ENCODE data around the gene MAPK14.

Gene MAPK14

GRCh38 chr6:36038120-36038876, 10.7 kb downstream of the MAPK14 start:
- no peak for DNase-seq (ENCODE audit: low read depth)

- DNase-seq (ENCODE audit: low read depth), result no peak
Measured at GRCh38 chr6:36039112-36039511, 11.5 kb downstream of the MAPK14 start.

DNA sequence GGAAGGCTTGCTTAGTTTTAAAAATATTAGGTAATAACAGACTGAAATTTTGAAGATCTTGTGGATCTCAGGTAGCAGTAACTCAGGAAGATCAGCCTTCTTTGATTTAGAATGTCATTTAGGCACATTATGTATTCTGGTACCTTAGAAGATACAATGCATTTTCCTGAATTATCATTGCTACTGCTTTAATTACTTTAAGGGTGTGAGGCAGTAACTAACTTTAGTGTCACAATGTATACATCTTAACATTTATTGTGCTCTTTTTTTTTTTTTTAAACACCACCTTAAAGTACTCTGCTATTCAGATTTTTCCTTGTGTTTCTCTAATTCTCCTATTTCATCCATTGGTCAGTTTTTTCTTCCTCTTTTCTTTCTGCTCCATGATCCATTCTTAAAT, 13.3 kb downstream of the MAPK14 start:
- no peak for DNase-seq (ENCODE audit: low read depth)

DNA sequence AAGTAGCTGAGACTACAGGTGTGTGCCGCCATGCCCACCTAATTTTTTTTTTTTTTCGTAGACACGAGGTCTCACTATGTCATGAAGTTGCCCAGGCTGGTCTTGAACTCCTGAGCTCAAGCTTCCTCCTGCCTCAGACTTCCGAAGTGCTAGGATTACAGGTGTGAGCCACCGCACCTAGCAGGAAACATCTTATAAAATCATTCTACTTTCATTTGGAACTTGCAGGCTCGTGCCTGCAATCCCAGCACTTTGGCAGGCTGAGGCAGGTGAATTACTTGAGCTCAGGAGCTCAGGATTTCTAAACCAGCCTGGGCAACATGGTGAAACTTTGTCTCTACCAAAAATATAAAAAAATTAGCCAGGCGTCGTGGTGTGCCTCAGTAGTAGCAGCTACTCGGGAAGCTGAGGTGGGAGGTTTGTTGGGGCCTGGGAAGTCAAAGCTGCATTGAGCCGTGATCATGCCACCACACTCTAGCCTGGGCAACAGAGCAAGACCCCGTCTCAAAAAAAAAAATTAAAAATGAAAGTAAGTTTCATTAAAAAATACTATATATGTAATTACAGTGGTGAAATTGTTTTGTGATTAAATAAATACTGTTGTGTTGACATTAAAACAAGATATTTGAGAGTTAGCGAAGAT, 15.1 kb downstream of the MAPK14 start:
- no peak for DNase-seq (ENCODE audit: low read depth)

DNA sequence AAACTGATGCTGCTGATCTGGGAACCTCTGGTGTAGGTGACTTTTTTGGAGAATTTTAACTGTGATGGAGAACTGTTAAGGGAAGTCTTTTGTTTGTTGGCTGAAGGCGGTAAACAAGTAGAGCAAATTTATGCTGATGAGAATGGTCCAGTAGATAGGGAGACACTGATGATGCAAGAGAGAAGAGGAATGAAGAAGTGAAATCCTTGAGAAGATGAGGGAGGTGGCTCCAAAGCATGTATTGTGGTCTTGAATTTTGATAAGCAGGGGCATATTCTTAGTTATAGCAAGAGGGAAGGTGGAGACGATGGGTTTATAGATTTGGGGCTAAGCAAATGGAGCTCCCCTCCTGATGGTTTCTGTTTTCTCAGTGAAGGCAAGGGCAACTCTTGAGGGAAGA, 22.0 kb downstream of the MAPK14 start:
- DNase-seq (ENCODE audit: low read depth), result no peak

- DNase-seq (ENCODE audit: low read depth), result no peak
Measured at GRCh38 chr6:36050305-36050704, 22.7 kb downstream of the MAPK14 start.

- no peak for DNase-seq (ENCODE audit: low read depth)
Measured at GRCh38 chr6:36050947-36051710, 23.5 kb downstream of the MAPK14 start.

- DNase-seq (ENCODE audit: low read depth), result no peak
Measured at GRCh38 chr6:36052097-36052496, 24.5 kb downstream of the MAPK14 start.

DNA sequence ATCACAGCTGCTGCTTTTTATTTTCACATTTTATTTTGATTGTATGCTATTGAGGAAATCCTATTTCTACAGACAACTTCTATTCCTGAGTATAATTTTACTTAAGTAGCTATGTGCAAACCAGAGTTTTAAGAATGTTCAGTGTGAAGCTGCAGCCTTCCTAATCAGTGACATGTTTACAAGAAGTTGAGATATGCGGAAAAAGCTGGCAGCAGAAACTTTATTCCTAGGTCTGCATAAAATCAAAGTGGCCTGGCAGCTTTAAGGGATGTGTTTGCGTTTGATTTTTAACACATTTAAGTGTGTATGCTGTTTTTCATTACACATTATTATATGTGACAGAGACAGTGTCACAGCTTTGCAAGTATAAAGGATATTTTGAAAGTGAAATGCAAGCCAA, 26.3 kb downstream of the MAPK14 start:
- DNase-seq (ENCODE audit: low read depth), result no peak

DNA sequence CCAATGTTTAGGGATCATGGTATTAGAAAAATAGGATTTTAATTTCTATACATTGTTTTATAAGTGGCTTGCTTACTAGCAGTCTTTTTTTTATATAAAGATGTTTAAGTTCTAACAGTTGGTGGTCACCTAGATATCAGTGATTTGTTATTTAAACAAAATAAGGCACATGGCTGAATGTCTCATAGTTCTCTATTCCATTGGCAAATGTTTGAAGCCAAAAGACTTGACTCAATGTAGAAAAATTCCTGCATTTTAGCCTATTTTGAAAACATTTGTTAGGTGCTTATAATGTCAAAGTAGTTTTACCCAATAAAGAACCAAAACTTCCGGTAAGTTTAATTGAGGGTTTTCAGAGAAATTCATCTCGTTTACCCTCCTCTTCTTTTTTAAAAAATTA, 26.8 kb downstream of the MAPK14 start:
- no peak for DNase-seq (ENCODE audit: low read depth)

- DNase-seq (ENCODE audit: low read depth), result no peak
Measured at GRCh38 chr6:36054956-36055355, 27.3 kb downstream of the MAPK14 start.

DNA sequence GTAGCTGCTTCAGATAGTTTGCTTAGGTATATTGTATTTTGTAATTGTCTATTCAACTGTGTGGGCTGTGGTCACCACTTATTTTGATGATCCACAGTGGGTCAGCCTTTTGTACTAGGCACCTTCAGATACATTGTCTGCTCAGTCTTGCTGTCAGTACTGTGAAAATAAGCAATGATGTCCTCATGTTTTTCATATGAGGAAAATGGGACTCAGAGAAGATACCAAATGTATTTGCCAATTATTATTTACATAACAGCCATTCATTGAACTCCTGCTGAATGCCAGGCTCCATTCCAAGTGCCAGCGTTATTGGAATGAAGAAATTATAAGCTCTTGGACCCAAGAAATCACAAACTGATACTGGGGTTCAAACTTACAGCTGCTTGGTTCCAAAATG, 28.6 kb downstream of the MAPK14 start:
- DNase-seq (ENCODE audit: low read depth), result no peak

DNA sequence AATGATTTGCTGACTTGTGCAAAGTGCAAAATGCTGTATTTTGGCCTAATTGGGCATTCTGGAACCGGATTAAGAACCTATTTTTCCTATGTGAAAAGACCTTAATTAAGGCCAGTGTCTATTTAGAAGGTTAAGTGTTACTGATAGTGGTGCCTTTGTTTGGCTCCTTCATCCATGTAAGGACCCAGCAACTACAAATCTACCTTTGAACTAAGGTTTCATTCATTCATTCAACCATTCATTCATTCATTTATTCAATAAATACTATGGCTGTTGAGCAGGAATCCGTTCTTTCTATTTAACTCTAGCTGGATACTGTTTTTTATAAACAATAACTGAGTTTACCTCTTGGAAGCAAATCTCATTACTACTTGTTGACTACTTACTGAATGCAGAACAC, 33.6 kb downstream of the MAPK14 start:
- no peak for DNase-seq (ENCODE audit: low read depth)

DNA sequence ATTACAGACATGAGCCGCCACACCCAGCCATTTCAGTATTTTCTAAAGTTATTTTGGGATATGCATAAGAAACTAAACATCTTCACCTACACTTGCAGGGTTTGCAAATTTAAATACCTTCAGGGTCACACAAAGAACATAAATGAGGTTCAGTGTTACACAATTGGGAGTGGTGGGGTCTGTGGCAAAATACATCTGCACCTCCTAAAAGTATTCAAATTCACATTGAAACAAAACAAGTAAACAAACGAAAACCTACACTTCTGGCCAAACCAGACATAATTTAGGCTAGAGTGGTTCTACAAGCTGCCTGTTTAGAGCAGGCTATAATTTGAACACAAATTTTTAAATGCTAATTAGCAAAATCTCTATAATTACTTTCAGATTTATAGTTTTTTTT, 34.6 kb downstream of the MAPK14 start:
- no peak for DNase-seq (ENCODE audit: low read depth)

GRCh38 chr6:36063318-36064060, 35.9 kb downstream of the MAPK14 start:
- DNase-seq (ENCODE audit: low read depth), result no peak

GRCh38 chr6:36064770-36065396, 37.3 kb downstream of the MAPK14 start:
- no peak for DNase-seq (ENCODE audit: low read depth)

DNA sequence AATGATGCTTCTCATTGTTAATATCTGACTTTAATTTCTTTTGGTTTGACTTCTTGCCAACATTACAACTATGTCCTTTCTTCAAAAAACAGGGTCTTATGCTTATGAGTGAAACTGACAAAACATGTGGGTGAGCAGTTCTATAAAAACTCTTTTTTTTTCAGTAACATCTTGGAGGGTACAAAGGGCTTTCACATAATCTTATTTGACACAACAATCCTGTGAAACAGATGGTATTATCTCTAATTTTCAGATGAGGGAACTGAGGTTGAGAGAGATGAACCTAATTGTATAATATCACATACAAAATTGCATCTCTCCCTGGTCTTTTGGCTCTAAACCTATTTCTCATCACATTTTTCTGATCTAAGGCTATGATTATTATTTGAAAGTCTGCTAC, 38.3 kb downstream of the MAPK14 start:
- no peak for DNase-seq (ENCODE audit: low read depth)

- DNase-seq (ENCODE audit: low read depth), result no peak
Measured at GRCh38 chr6:36066817-36067216, 39.2 kb downstream of the MAPK14 start.

- DNase-seq (ENCODE audit: low read depth), result no peak
Measured at GRCh38 chr6:36067374-36068011, 39.9 kb downstream of the MAPK14 start.

DNA sequence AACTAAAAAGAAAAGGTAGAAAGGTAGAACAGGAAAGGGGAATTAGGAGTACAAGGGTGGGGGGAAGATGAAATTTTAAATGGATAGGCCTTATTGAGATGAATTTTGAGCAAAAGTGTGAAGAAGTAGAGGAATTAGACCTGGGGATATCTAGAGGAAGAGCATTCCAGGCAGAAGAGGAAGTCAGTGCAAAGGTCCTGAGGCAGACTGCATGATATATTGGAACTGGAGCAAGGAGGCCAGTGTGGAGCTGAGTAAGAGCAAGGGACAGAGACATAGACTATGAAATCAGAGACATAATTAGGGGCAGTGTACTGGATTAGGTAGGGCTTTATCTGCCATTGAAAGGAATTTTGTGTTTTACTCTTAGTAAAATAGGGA, 40.4 kb downstream of the MAPK14 start:
- no peak for DNase-seq (ENCODE audit: low read depth)

GRCh38 chr6:36068586-36068985, 41.0 kb downstream of the MAPK14 start:
- no peak for DNase-seq (ENCODE audit: low read depth)

- no peak for DNase-seq (ENCODE audit: low read depth)
Measured at GRCh38 chr6:36069573-36069972, 42.0 kb downstream of the MAPK14 start.

All from stimulated activated CD4-positive, alpha-beta T cell treated with anti-CD3 and anti-CD28 coated beads, Interleukin-2, amount 100 ng/mL, for 4 hours (primary cell).